ENCODE results near the gene OS9.

The OS9 gene

GRCh38 chr12:57754411-57755193, 60.7 kb downstream of the OS9 start, which contains the start of gene MARCHF9:
TSS of gene MARCHF9 (plus strand) at chr12:57755103. CDS start at chr12:57755529, 426 bp downstream.
- DNase-seq = peak; percentile 75 to 76

GRCh38 chr12:57755194-57755453, 61.2 kb downstream of the OS9 start:
- DNase-seq = no peak

- DNase-seq = peak in 1 of 2 donors; percentile 18
Observed at GRCh38 chr12:57755454-57756372, 61.8 kb downstream of the OS9 start.

- DNase-seq = peak; percentile 66 to 74
Observed at GRCh38 chr12:57756406-57757341, 62.7 kb downstream of the OS9 start.

- no peak for DNase-seq
Observed at GRCh38 chr12:57757771-57758170, 63.8 kb downstream of the OS9 start.

- no peak for DNase-seq
Observed at GRCh38 chr12:57758552-57759359, 64.8 kb downstream of the OS9 start.

- peak in 1 of 2 donors; percentile 23 for DNase-seq
Observed at GRCh38 chr12:57759360-57759980, 65.5 kb downstream of the OS9 start.

- no peak for DNase-seq
Observed at GRCh38 chr12:57760347-57760982, 66.5 kb downstream of the OS9 start.

GRCh38 chr12:57761391-57761998, 67.6 kb downstream of the OS9 start:
- DNase-seq = no peak

GRCh38 chr12:57762463-57762862, 68.5 kb downstream of the OS9 start:
- DNase-seq = no peak

- DNase-seq = no peak
Observed at GRCh38 chr12:57763881-57764661, 70.1 kb downstream of the OS9 start.

- peak in 1 of 2 donors; percentile 23 for DNase-seq
Observed at GRCh38 chr12:57764662-57765002, 70.7 kb downstream of the OS9 start.

GRCh38 chr12:57765003-57765697, 71.2 kb downstream of the OS9 start:
- DNase-seq = peak in 1 of 2 donors; percentile 53

GRCh38 chr12:57765698-57766463, 71.9 kb downstream of the OS9 start:
- peak in 1 of 2 donors; percentile 5 for DNase-seq

- peak in 1 of 2 donors; percentile 5 for DNase-seq
Observed at GRCh38 chr12:57766464-57767304, 72.8 kb downstream of the OS9 start, which contains the start of gene CYP27B1. TSS of gene CYP27B1 (minus strand) at chr12:57767078. CDS start at chr12:57767041, 37 bp downstream.

GRCh38 chr12:57767305-57767698, 73.4 kb downstream of the OS9 start:
- no peak for DNase-seq

GRCh38 chr12:57767876-57768275, 73.9 kb downstream of the OS9 start:
- DNase-seq = no peak
